Keratinocyte (primary cell): Measurements from ENCODE around the gene C20orf204.

Experiments
- CTCF ChIP-seq, 3 experiments: IDR thresholded peaks in 1 of 3; conservative IDR thresholded peaks in 1 of 3; optimal IDR thresholded peaks in 1 of 3; 2 replicates in 2 of 3; 3 replicates in 1 of 3; pipeline versions ENCODE3 to v1.5.1; 2011; ENCODE audit warnings: low read length in 3 of 3, mild to moderate bottlenecking in 3 of 3, moderate library complexity in 2 of 3, control low read depth in 1 of 3, inconsistent platforms in 1 of 3; ENCODE audit not compliant: insufficient read depth in 2 of 3; ENCODE audit errors: extremely low read depth in 1 of 3
- EZH2 ChIP-seq: IDR thresholded peaks from one replicate; pipeline ENCODE4 v1.6.1; 2012; ENCODE audit warnings: inconsistent platforms, mild to moderate bottlenecking, low read length, moderate library complexity

- no peak for TF ChIP-seq CTCF (optimal IDR thresholded peaks at IDR 0.05 in 1 of 3, IDR thresholded peaks at IDR 0.05 in 1 of 3, conservative IDR thresholded peaks at IDR 0.05 in 1 of 3; ENCODE audit: extremely low read depth in 1 of 3, insufficient read depth in 2 of 3, low read length in 3 of 3)
- TF ChIP-seq EZH2, result no peak
These were observed 15.8 kb downstream of the C20orf204 start for GRCh38 chr20:64051561-64052325.
